Muscle of leg (tissue), 11 donors: ENCODE data around the gene WWP2. TPM values are rescaled to one million over a fixed set of nuclear protein-coding genes. Genes with fewer than 3 reads are reported as not detected.
"Not testable (repeated sequence)": the region's sequence is repeated elsewhere in the genome, so short reads cannot be mapped to it uniquely, and the experiment has no call there.

Experiments
- DNase-seq: peaks from one replicate; pipeline ENCODE4 v3.0.0; 2013
- H3K27ac ChIP-seq: one replicate; pipeline ENCODE4 v1.5.1; 2013; ENCODE audit warnings: mild to moderate bottlenecking, low read length, control low read depth
- H3K27me3 ChIP-seq: one replicate; pipeline ENCODE4 v1.6.1; 2013; ENCODE audit warnings: low read length; ENCODE audit not compliant: control insufficient read depth, insufficient read depth
- H3K36me3 ChIP-seq: one replicate; pipeline ENCODE4 v1.6.1; 2013; ENCODE audit warnings: low read length; ENCODE audit not compliant: control insufficient read depth, insufficient read depth
- H3K4me1 ChIP-seq: one replicate; pipeline ENCODE4 v1.6.1; 2013; ENCODE audit warnings: low read length; ENCODE audit not compliant: control insufficient read depth, insufficient read depth
- H3K4me3 ChIP-seq: one replicate; pipeline ENCODE4 v1.5.1; 2013; ENCODE audit warnings: low read length, control low read depth
- H3K9me3 ChIP-seq: replicated peaks from 2 replicates; pipeline ENCODE4 v1.6.1; 2013; ENCODE audit warnings: low read depth, low read length; ENCODE audit not compliant: control insufficient read depth
- WGBS: methylation state at CpG from one replicate; pipeline ENCODE4 v1.1.5; 2013; ENCODE audit warnings: missing lambda C conversion rate; ENCODE audit not compliant: insufficient coverage; 5-methylcytosine and 5-hydroxymethylcytosine counted together
- polyA plus RNA-seq, 8 donors: library from polyadenylated mRNA; unstranded; fragments of 120-200 nt; gene quantifications; one replicate each; pipeline versions ENCODE4 v1.2.1 to v1.2.3, GENCODE V29; 2013; ENCODE audit warnings: inconsistent platforms in 1 of 8, low replicate concordance in 1 of 8; ENCODE audit not compliant: insufficient read length in 8 of 8, insufficient read depth in 1 of 8
- total RNA-seq: library from RNA; stranded (reverse); fragments of 120-200 nt; gene quantifications from one replicate; pipeline ENCODE4 v1.2.4, GENCODE V29; 2013

Gene WWP2
- total and polyA plus RNA-seq, 9 donors = 14.3 to 19.7 (median 16.9) TPM

DNA sequence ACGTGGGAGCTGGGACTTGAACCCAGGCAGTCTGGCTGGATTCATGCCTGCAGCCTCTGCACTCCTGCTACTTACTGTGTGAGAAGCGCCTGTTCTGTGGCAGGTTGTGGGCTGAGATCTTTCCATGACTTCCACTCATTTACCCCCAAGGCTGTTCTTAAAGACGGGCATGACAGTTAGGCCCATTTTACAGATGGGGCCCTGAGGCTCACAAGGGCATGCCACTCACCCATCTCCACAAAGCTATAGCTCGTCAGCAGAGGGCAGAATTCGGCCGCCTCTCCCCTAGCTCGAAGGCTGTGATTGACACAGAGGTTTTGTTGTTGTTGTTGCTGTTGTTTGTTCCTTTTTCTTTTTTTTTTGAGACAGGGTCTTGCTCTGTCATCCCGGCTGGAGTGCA, 210.8 kb downstream of the WWP2 start:
- WGBS = no CpG with 5 or more reads among the region's 8 CpGs

DNA sequence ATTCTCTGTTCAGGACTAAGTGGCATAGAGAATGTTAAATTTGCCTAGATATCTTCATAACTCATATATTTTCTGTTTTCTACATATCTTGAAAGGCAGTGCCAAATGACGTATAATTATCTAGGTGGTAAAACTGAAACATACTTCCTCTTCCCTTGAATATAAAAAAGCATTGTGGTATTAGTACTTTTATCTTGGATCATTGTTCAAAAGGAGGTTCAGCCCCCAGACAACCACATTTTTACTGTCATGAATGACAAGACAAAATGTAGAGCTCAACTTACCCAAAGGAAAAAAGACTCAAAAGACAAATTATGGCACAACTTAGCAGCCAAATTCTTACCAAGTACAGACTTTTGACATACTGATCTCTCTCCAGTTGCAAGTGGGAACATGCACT, 223.1 kb downstream of the WWP2 start:
- not testable (repeated sequence) for H3K4me1 ChIP-seq, H3K36me3 ChIP-seq, H3K27ac ChIP-seq, H3K9me3 ChIP-seq, H3K4me3 ChIP-seq, H3K27me3 ChIP-seq, DNase-seq
- WGBS = no CpG with 5 or more reads among the region's 1 CpG

More for the DNA sequence above, 210.8 kb downstream of the WWP2 start:
- not testable (repeated sequence) for H3K36me3 ChIP-seq, H3K27me3 ChIP-seq, H3K9me3 ChIP-seq, H3K4me1 ChIP-seq, H3K4me3 ChIP-seq, DNase-seq, H3K27ac ChIP-seq

Other genes with a start within 250 kb of the WWP2 start
- 15.9 TPM for gene NFAT5, start 196.4 kb upstream of the WWP2 start, total RNA-seq
- gene NFAT5, start 196.4 kb upstream of the WWP2 start, polyA plus RNA-seq = 10 to 100 TPM in 6 of 8 donors, 1 to 10 TPM in 2; 8.2 to 21.1 (median 12.6) TPM
- 8.2 TPM for gene NQO1, start 35.8 kb upstream of the WWP2 start, total RNA-seq
- gene NQO1, start 35.8 kb upstream of the WWP2 start, polyA plus RNA-seq = 10 to 100 TPM in 3 of 8 donors, 1 to 10 TPM in 5; 7.0 to 13.2 (median 9.2) TPM
- gene NOB1, start 7.4 kb upstream of the WWP2 start, total RNA-seq = 16.2 TPM
- gene NOB1, start 7.4 kb upstream of the WWP2 start, polyA plus RNA-seq = 10 to 100 TPM; 40.9 to 56.6 (median 47.5) TPM
- 0.44 TPM for gene CLEC18A, start 189.0 kb downstream of the WWP2 start, total RNA-seq
- gene CLEC18A, start 189.0 kb downstream of the WWP2 start, polyA plus RNA-seq = 1 to 10 TPM in 1 of 8 donors, under 1 TPM in 6, not detected in 1; 0.29 to 1.1 (median 0.58) TPM